Measurements from ENCODE around the gene BAIAP2L2.

The BAIAP2L2 gene

DNA sequence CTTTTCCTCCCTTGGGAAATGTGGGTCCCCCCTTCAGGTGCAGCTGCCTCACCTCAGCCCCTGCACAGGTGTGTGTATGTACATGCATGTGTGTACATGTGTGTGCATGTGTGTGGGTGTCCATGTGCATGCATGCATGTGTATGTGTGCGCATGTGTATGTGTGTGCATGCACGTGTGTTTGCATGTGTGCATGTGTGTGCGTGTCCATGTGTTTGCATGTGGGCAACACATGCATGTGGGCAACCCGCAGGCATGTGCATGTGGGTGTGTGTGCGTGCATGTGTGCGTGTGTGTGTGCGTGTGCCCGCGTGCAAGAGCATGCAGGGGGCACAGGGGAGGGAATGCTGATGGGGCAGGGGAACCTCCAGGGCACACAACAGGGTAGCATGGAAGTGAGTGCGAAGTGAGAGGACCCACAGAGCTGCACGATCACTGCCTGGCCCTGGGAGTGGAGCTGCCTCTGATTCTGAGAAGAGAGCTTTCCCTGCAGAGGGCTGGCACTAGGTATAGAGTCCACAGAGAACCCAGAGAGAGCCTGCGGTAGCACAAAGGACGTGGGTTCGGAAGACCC, 14.6 kb upstream of the BAIAP2L2 start:
- TF ChIP-seq CSRNP3 (CRISPR knock-in tag; IDR thresholded peaks at IDR 0.05) (no peak), TOX (CRISPR knock-in tag; IDR thresholded peaks at IDR 0.05; ENCODE audit: borderline replicate concordance) (no peak), CSDC2 (CRISPR knock-in tag; IDR thresholded peaks at IDR 0.05) (no peak), ZNF70 (CRISPR knock-in tag; IDR thresholded peaks at IDR 0.05) (no peak), ISL1 (CRISPR knock-in tag; IDR thresholded peaks at IDR 0.05) (no peak), BACH2 (CRISPR knock-in tag; IDR thresholded peaks at IDR 0.05; ENCODE audit: borderline replicate concordance) (no peak), TSHZ2 (CRISPR knock-in tag; IDR thresholded peaks at IDR 0.05) (no peak), ZC3H10 (CRISPR knock-in tag; IDR thresholded peaks at IDR 0.05) (no peak), ZFP3 (CRISPR knock-in tag; IDR thresholded peaks at IDR 0.05) (no peak), ZNF8 (CRISPR knock-in tag; IDR thresholded peaks at IDR 0.05) (no peak), ZFP30 (CRISPR knock-in tag; IDR thresholded peaks at IDR 0.05) (no peak), OSR1 (CRISPR knock-in tag; IDR thresholded peaks at IDR 0.05) (no peak), TCF4 (CRISPR knock-in tag; IDR thresholded peaks at IDR 0.05; ENCODE audit: borderline replicate concordance) (no peak)
- TF ChIP-seq, protein P1, sequence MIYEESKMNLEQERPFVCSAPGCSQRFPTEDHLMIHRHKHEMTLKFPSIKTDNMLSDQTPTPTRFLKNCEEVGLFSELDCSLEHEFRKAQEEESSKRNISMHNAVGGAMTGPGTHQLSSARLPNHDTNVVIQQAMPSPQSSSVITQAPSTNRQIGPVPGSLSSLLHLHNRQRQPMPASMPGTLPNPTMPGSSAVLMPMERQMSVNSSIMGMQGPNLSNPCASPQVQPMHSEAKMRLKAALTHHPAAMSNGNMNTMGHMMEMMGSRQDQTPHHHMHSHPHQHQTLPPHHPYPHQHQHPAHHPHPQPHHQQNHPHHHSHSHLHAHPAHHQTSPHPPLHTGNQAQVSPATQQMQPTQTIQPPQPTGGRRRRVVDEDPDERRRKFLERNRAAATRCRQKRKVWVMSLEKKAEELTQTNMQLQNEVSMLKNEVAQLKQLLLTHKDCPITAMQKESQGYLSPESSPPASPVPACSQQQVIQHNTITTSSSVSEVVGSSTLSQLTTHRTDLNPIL (CRISPR knock-in tag; IDR thresholded peaks at IDR 0.05; ENCODE audit: low read depth) = no peak
- ATAC-seq = no peak

GRCh38 chr22:38124236-38124974, 13.9 kb upstream of the BAIAP2L2 start:
- no peak for TF ChIP-seq CSDC2 (CRISPR knock-in tag; IDR thresholded peaks at IDR 0.05)
- TF ChIP-seq, protein P2, sequence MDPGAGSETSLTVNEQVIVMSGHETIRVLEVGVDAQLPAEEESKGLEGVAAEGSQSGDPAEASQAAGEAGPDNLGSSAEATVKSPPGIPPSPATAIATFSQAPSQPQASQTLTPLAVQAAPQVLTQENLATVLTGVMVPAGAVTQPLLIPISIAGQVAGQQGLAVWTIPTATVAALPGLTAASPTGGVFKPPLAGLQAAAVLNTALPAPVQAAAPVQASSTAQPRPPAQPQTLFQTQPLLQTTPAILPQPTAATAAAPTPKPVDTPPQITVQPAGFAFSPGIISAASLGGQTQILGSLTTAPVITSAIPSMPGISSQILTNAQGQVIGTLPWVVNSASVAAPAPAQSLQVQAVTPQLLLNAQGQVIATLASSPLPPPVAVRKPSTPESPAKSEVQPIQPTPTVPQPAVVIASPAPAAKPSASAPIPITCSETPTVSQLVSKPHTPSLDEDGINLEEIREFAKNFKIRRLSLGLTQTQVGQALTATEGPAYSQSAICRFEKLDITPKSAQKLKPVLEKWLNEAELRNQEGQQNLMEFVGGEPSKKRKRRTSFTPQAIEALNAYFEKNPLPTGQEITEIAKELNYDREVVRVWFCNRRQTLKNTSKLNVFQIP (CRISPR knock-in tag; IDR thresholded peaks at IDR 0.05; ENCODE audit: borderline replicate concordance, low read depth) = no peak
- no peak for ATAC-seq

DNA sequence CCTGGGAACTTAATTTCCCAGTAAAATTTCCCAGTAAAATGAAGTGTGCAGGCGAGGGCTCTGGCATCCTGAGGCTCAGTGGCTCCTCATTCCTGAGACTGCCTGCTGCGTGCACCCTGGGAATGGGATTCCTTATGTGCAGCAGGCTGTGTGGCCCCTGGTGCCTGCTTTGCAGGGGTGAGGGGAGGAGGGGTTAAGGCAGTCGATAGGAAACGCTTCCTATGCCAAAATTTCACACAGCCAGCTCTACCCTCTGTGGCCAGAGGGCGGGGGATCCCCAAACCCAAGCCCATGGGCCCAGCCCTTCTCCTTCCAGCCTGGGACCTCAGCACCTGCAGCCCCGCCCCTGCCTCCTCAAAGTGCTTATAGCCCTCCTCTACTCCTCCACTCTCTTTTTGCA, 12.1 kb upstream of the BAIAP2L2 start:
- no peak for ATAC-seq
- TF ChIP-seq OSR1 (CRISPR knock-in tag; IDR thresholded peaks at IDR 0.05) (no peak), ZFP30 (CRISPR knock-in tag; IDR thresholded peaks at IDR 0.05) (no peak), ZFP3 (CRISPR knock-in tag; IDR thresholded peaks at IDR 0.05) (no peak), SNAI2 (CRISPR knock-in tag; IDR thresholded peaks at IDR 0.05) (no peak), ZNF565 (CRISPR knock-in tag; conservative IDR thresholded peaks at IDR 0.05; ENCODE audit: low read depth) (no peak), ZNF70 (CRISPR knock-in tag; IDR thresholded peaks at IDR 0.05) (no peak), ZC3H10 (CRISPR knock-in tag; IDR thresholded peaks at IDR 0.05) (no peak), TCF4 (CRISPR knock-in tag; IDR thresholded peaks at IDR 0.05; ENCODE audit: borderline replicate concordance) (no peak), ESRRG (CRISPR knock-in tag; IDR thresholded peaks at IDR 0.05) (no peak), TOX (CRISPR knock-in tag; IDR thresholded peaks at IDR 0.05; ENCODE audit: borderline replicate concordance) (no peak), ZNF8 (CRISPR knock-in tag; IDR thresholded peaks at IDR 0.05) (no peak), TSHZ2 (CRISPR knock-in tag; IDR thresholded peaks at IDR 0.05) (no peak), BACH2 (CRISPR knock-in tag; IDR thresholded peaks at IDR 0.05; ENCODE audit: borderline replicate concordance) (no peak), PPARA (CRISPR knock-in tag; IDR thresholded peaks at IDR 0.05; ENCODE audit: borderline replicate concordance) (no peak)
- TF ChIP-seq, protein P3, sequence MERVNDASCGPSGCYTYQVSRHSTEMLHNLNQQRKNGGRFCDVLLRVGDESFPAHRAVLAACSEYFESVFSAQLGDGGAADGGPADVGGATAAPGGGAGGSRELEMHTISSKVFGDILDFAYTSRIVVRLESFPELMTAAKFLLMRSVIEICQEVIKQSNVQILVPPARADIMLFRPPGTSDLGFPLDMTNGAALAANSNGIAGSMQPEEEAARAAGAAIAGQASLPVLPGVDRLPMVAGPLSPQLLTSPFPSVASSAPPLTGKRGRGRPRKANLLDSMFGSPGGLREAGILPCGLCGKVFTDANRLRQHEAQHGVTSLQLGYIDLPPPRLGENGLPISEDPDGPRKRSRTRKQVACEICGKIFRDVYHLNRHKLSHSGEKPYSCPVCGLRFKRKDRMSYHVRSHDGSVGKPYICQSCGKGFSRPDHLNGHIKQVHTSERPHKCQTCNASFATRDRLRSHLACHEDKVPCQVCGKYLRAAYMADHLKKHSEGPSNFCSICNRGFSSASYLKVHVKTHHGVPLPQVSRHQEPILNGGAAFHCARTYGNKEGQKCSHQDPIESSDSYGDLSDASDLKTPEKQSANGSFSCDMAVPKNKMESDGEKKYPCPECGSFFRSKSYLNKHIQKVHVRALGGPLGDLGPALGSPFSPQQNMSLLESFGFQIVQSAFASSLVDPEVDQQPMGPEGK (CRISPR knock-in tag; IDR thresholded peaks at IDR 0.05; ENCODE audit: borderline replicate concordance) = no peak

All from SK-N-SH treated with all-trans-retinoic acid at 6 μM for 48 hours (cell line).